HG02610 (cell line): ENCODE results near the gene MLLT3.
"Not testable (repeated sequence)": the region's sequence is repeated elsewhere in the genome, so short reads cannot be mapped to it uniquely, and the experiment has no call there.

Experiments used
- ATAC-seq: cut with Tn5 transposase; IDR thresholded peaks from one replicate; pipeline ENCODE4 v1.9.1; 2021; ENCODE audit warnings: mild to moderate bottlenecking, moderate library complexity; ENCODE audit not compliant: unreplicated experiment

Gene MLLT3

DNA sequence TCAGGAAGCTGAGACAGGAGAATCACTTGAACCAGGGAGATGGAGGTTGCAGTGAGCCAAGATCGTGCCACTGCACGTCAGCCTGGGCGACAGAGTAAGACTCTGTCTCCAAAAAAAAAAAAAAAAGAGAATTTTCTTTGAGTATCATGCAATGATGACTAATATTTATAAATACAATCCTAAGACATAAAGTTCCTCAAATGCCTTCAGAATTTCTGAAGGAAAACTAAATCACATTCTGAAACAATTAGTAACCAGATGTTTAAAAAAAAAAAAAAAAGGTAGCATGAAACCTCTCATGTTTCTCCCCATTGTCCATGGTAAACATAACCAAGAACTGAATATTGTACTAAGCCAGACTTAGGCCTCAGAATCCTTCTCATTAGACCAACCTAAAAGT is 23.1 kb downstream of the MLLT3 start:
- ATAC-seq: no peak

GRCh38 chr9:20598367-20598766 is 23.9 kb downstream of the MLLT3 start:
- no peak for ATAC-seq

GRCh38 chr9:20597862-20598261 is 24.4 kb downstream of the MLLT3 start:
- ATAC-seq: no peak

DNA sequence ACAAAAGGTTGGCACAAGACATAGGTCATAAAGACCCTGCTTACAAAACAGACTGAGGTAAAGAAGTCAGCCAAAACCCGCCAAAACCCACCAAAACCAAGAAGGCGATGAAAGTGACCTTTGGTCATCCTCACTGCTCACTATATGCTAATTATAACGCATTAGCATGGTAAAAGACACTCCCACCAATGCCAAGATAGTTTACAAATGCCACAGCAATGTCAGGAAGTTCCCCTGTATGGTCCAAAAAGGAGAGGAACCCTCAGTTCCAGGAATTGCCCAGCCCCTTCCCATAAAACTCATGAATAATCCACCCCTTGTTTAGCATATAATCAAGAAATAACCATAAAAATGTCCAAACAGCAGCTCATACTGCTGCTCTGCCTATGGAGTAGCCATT is 27.7 kb downstream of the MLLT3 start:
- no peak for ATAC-seq

- no peak for ATAC-seq
These were observed 28.8 kb downstream of the MLLT3 start for GRCh38 chr9:20593537-20593936.

- no peak for ATAC-seq
These were observed 29.2 kb downstream of the MLLT3 start for GRCh38 chr9:20593105-20593504.

- no peak for ATAC-seq
These were observed 29.6 kb downstream of the MLLT3 start for GRCh38 chr9:20592673-20593072.

- ATAC-seq: no peak
These were observed 31.1 kb downstream of the MLLT3 start for GRCh38 chr9:20591223-20591622.

- no peak for ATAC-seq
These were observed 37.2 kb downstream of the MLLT3 start for GRCh38 chr9:20584968-20585643.

GRCh38 chr9:20583088-20583487 is 39.2 kb downstream of the MLLT3 start:
- ATAC-seq: not testable (repeated sequence)

- ATAC-seq: peak; percentile 57
These were observed 40.1 kb downstream of the MLLT3 start for GRCh38 chr9:20582150-20582549.

DNA sequence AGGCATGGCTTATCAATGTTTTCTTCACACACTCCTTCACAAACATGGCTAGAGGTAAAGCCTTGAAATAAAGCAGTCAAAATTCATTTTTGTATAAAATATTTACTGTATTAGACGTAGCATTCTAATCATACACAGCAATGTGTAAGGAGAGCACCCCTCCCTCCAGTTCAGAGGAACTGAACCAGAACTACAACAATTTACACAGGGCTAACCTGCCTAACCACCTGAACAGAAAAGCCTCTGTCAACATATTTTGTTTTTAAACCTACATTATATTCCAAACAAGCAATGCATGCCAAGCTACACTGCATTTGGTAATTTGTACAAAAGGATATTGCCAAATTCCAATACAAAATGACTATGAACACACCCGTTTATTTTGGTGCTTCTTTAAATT is 41.6 kb downstream of the MLLT3 start:
- ATAC-seq: no peak

- ATAC-seq: peak; percentile 60
These were observed 42.6 kb downstream of the MLLT3 start for GRCh38 chr9:20579524-20580314.

DNA sequence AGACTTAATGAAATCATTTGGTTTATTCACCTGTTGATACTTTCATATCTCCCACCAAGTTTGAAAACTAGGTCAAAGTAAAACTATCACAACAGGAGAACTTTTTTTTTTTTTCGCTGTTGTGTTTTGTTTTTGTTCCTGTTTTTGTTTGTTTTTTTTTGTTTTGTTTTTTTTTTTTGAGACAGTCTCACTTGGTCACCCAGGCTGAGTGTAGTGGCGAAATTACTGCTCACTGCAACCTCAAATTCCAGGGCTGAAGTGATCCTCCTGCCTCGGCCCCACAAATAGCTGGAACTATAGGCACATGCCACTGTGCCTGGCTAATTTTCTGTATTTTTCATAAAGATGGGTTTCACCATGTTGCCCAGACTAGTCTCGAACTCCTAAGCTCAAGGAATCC is 49.3 kb downstream of the MLLT3 start:
- peak; percentile 48 for ATAC-seq

DNA sequence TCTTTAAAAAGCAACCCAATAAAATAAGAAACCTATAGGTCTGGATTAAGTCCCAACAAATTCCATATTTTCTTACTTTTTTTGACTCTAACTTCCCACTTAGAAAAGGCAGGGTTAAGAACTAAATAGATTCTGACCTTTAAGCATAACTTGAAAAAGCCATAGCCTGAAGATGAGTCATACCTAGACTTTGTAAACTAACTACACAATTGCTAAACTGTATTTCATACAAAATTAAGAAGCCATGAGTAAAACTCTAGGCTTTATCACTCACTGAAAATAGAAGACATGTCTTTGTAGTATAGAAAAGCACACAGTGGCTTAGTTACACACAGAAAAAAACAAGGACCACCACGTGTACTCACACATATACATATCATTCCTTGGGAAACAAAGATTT is 51.5 kb downstream of the MLLT3 start:
- peak; percentile 73 for ATAC-seq

DNA sequence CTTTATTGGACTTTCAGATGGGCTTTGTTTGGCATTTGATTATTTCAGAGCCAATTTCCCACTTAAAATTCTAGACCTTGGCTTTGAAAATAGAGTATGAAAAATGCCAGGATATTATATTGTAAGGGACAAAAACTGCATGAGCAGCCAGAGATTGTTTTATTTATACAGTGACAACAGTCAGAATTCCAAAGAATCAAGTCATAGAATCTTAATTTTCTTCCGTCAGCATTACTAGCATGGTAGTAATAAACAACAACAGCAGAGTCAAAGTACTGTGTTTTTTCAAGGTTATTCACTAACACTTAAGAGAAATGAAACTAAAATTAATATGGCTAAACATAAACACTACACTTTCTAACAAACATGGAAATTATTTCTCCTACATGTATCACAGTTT is 52.2 kb downstream of the MLLT3 start:
- ATAC-seq: no peak

- no peak for ATAC-seq
These were observed 52.8 kb downstream of the MLLT3 start for GRCh38 chr9:20569525-20569924.

DNA sequence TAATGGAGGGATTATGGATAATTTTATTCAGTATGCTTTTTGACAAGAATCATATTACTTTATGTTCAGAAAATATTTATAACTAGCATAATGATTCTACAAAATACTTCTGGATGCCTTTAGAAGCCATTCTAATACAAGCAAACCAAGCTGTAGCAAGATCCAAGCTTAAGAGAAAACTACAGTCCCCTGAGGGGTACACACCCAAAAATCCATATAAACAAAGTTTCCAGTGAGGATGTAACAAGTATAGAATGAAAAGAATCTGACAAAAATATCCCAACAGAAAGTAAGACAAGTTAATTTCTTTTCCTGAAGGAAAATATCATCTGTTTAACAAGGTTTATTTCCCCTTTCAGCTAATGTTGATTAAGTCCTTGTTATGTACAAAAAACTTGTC is 53.9 kb downstream of the MLLT3 start:
- no peak for ATAC-seq

- no peak for ATAC-seq
These were observed 55.9 kb downstream of the MLLT3 start for GRCh38 chr9:20566401-20566800.

DNA sequence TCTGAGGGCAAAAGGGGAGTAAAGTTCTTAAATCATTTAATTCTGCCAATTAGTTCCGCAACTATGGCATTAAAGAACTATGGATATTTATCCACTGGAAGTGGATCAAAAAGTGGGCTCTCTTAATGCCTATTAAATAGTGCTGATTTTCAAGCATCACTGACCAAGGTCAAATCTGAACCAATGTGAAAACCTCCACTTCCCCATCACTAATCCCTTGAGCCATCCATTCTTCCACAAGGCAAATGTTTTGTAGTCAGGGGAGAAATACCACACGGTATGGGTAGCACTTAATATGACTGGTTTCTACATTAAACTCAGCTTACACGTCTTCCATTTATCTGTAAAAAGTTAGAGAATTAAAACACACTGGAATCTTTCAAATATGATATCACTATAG is 57.6 kb downstream of the MLLT3 start:
- no peak for ATAC-seq

DNA sequence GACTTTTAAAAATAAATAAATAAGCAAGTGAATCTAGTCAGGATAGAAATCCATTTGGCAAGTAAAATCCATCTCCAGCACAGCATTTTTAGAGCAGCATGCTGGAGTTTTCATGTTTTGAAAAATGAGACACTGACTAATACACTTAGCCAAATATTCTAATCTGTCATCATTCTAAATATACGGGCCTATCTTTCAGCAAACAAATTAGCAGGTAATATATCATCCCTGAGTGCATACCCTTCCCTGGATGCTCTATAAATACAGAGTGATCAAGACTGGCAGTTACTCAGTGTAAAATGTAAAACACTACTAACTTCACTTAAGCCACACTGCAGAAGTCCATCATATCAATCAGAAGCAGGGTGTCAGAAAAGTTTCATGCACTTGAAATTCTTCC is 58.4 kb downstream of the MLLT3 start:
- ATAC-seq: no peak

GRCh38 chr9:20562051-20562450 is 60.2 kb downstream of the MLLT3 start:
- peak; percentile 41 for ATAC-seq

DNA sequence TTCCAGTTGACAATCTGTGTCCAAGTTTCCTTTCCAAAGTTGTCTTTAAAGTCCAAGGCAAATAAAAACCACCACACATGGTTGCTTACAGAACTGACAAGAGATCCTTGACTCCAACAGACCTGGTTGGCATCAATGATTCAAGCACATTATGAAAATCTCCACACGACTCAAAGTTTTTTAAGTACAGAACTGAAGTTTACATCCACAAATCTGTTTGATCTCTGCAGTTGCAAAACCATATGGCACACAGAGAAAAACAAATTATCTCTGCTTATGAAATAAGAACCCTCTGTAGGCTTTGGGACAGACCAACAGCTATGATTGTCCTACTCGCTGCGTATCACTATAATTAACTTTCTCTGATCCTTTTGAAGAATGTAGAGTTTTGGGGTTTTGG is 60.8 kb downstream of the MLLT3 start:
- no peak for ATAC-seq
